Transverse colon (tissue), 3 donors: ENCODE measurements around the gene SLC39A8.

ENCODE experiments used
- CTCF ChIP-seq, 5 experiments: fragments of 200-600 bp in 3 of 5; fragments of 450-650 bp in 2 of 5; sonication (generic) in 3 of 5; IDR thresholded peaks; 1 replicate in 2 of 5; 2 replicates in 3 of 5; pipeline ENCODE4 v1.5.1; 2016 to 2017; ENCODE audit warnings: antibody characterized with exemption in 5 of 5, inconsistent platforms in 3 of 5, mild to moderate bottlenecking in 2 of 5, moderate library complexity in 1 of 5
- POLR2A ChIP-seq: fragments of 450-650 bp; IDR thresholded peaks from one replicate; pipeline ENCODE4 v1.6.1; 2016; ENCODE audit warnings: antibody characterized with exemption, mild to moderate bottlenecking, moderate library complexity

GRCh38 chr4:102362922-102363432 lies 17.7 kb upstream of the SLC39A8 start:
- TF ChIP-seq CTCF (IDR thresholded peaks at IDR 0.05) (no peak), POLR2A (no peak)
